NCI-H1417 treated with DMSO at 0.1 percent for 48 hours (cell line): Measurements from ENCODE around the gene PRDM2.
"Not testable (repeated sequence)": the region's sequence is repeated elsewhere in the genome, so short reads cannot be mapped to it uniquely, and the experiment has no call there.

Experiments used
- DNase-seq: peaks from one replicate; lab custom pipeline; 2025; lab: John Stamatoyannopoulos, UW

The PRDM2 gene

DNA sequence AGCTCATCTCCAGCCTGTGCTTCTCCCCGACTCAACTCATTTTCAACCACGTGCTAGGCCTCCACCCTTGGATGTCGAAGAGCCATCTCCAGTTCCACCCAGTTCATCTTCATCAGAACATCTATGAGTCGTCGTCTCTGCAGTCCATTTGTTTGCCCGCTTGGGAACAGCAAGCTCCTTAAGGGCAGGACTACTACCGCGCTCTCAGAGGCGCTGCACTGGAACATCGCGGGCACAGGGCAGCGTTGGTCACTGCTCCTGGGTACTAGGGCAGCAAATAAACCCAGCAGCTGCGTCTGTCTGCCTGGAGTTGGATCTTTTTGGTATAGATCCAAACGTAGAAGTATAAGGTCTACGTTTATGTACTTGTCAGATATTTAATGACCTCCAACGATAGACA lies 478 bp upstream of the PRDM2 start:
- no peak for DNase-seq

DNA sequence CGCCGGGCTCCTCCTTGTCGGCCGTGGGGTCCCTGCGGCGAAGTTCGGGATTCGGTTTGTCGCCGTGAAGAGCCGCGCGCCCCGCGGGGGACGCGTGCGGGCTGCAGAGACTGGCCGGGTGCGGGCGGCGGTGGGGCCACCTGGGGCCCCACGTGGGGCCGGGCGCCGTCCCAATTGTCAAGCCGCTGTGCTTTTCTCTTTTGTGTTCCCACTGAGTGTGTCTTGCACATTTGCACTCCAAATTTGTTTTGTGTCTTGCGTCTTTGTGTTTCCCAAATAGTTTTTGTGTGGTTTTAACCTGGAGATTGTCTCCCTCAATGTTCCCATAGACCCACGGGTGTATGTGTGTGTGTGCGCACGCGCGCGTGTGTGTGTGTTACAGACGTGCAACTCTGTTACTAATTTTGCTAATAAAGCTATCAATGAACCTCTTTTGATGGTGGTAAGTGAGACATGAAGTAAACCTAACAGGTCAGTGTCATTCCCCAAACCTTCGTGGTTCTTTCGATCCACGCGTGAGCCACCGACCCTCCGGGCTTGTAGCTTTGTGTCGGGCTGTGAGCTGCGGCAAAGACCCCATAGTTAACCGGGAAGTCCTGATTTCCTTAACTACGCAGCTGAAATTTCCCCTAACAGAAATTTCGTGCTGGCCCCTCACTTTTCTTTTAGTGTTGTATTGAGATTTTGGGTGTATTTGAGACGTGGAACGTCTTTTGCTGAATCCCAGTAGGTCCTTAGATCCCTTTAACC lies 708 bp downstream of the PRDM2 start:
- DNase-seq: no peak

DNA sequence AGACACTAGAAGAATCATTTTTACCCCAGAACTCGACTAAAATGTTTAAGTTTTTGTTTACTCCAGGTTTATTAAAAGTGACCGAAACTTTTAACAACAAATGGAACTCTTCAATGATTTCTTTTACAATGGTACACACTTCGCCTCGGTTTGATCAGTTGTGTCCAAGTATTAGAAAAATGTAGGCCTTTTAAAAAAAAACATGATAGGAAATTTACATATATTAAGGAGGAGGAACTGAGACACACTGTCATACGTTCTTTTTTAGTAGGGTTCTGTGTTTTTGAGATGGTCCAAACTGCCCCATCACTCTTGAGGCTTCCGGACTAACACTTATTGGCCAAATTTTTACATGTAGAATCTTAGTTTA lies 1.3 kb downstream of the PRDM2 start:
- DNase-seq: no peak

- no peak for DNase-seq
Observed at GRCh38 chr1:13702425-13703127, 2.6 kb downstream of the PRDM2 start.

- DNase-seq: no peak
Observed at GRCh38 chr1:13703128-13703513, 3.1 kb downstream of the PRDM2 start.

DNA sequence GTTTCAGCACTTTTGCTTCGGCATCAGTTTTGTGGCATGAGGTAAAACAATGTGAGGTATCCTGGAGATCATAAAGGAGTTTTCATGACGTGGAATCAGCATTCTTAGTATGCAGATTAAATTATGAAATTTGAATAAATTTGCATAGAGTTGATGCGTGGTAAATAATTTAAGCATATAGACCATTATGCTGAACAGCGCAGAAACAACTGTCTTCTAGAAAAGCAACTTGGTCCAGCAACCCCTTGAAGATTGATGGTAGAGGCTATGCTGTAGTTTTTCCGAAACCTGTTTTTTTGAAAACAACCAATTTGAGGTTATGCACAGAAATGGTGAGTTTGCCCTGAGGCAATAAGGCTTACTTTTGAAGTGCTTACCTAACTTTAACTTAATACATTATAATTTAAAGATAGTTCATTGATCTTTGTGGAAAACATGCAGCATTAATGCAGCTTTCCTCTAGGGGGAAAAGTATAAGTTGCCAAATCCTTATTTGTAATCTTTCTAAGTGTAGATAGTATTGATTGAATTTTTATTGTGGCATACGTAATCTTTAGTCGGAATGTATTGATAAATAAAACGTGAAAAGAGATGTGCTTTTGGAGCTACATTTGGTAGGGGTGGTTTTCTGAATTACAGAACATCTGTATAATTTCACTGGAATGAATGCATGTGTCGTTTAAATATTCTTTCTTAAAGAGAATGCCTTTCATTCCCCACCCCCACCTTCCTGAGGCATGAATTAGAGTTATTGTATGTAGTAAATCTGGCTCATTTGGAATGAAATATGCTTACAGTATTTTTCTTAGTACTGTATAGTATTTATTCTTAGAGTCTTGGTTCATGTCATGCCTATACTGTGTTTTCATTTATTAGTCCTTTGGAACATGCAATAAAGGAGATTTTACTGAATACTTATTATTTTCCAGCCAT lies 3.8 kb downstream of the PRDM2 start:
- DNase-seq: no peak

DNA sequence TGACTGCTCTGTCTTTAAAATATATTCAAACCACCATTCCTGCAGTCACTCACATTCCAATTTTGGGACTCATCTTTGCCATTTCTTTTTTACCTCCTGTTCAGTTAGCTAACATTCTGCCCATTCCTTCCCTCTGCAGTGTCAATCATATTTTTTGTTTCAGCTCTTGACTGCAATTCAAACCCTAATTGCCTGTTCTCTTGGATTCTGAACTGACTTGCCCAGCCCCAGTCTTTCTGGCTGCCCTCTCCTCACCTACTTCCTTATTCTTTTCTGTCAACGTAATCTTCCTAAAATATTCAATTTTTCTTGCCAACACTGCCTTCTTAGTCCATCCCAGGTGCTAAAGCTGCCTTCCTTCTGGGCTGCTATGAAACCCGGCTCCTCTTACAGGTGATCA lies 6.1 kb downstream of the PRDM2 start:
- DNase-seq: no peak

DNA sequence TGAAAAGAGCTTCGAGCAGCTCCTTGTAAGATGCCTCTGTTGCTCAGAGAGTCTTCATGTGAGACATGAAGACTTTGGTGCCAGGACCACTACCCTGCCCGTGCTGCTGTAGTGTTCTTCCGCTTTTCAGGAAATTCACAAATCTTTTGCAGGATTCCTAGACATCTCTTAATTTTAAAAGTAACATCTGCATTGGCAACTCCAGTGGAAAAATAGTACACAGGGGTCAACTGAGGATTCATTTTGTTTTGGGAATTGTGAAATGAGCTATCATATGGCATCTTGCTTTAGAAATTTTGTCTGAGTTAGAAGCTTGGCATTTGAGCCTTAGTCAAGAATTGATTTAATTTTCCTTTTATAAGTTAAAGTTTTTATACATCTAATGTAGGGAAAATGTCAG lies 7.2 kb downstream of the PRDM2 start:
- no peak for DNase-seq

DNA sequence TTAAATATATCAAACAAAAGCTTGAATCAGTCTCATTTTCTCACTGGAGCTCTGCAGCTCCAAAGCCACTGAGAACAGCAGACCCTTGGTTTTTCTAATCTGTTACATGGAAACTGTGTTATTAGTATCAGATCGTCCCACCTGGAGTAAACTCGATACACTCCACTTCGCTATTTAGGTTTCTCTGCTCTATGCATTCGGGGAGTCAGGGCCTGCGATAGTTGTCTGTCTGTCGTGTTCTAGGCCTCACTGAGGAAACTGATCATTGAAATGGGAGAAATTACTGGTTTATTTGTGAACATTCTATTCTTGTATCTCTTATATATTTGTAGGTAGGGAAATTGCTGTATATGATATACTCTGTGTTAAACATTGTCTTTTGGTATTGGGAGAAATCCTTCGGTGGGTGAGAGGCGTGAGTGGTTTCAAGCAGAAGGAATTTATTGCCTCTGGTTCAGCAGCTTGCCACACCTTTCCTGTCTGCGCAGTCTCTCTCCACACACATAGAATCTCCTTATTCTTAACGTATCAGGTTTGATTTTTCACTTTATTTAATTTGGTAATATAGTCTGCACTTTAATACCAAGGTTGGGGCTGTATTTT lies 8.5 kb downstream of the PRDM2 start:
- DNase-seq: no peak

DNA sequence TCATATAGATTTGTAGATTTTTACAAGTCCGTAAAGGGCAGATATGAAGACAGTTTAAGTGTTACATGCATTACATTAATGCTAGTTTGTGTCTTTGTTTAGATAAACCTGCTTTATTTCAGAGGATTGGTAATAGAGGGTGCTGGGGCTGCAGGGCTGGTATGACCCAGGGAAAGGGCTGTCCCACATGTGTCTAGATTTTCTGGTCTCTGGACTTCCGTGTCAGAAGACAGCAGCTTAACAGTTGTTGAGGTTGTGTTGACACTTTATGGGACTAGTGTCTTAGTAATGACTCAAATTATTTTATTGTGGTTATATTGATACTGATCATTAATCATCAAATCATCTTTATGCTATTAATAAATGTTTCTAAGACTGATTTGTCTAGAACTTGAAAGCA lies 10.1 kb downstream of the PRDM2 start:
- no peak for DNase-seq

GRCh38 chr1:13714851-13715250 lies 14.9 kb downstream of the PRDM2 start:
- DNase-seq: no peak

GRCh38 chr1:13715616-13716287 lies 15.8 kb downstream of the PRDM2 start:
- DNase-seq: not testable (repeated sequence)

- no peak for DNase-seq
Observed at GRCh38 chr1:13722808-13723360, 22.9 kb downstream of the PRDM2 start.

GRCh38 chr1:13723810-13724209 lies 23.8 kb downstream of the PRDM2 start:
- no peak for DNase-seq

DNA sequence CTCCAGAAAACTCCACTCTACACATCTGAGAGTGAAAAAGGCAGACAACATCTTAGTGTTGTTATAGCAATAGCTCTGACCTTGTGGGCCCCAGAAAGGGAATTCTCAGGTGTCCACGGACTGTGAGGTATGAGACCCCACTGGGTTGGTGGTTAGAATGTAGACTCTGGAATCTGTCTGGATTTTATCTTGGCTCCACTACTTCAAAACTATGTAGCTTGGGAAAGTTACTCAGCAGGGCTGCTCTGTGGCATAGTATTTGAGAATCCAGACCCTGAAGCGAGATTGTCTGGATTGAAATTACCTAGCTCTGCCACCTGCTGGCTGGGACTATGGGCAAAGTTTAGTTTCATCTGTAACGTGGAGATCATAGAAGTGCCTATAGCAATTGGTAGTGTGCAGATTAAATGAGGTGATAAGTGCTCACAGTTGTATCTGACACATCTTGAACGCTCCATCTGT lies 25.8 kb downstream of the PRDM2 start:
- no peak for DNase-seq

- DNase-seq: no peak
Observed at GRCh38 chr1:13728091-13728715, 28.2 kb downstream of the PRDM2 start.

GRCh38 chr1:13730291-13730690 lies 30.3 kb downstream of the PRDM2 start:
- DNase-seq: no peak

DNA sequence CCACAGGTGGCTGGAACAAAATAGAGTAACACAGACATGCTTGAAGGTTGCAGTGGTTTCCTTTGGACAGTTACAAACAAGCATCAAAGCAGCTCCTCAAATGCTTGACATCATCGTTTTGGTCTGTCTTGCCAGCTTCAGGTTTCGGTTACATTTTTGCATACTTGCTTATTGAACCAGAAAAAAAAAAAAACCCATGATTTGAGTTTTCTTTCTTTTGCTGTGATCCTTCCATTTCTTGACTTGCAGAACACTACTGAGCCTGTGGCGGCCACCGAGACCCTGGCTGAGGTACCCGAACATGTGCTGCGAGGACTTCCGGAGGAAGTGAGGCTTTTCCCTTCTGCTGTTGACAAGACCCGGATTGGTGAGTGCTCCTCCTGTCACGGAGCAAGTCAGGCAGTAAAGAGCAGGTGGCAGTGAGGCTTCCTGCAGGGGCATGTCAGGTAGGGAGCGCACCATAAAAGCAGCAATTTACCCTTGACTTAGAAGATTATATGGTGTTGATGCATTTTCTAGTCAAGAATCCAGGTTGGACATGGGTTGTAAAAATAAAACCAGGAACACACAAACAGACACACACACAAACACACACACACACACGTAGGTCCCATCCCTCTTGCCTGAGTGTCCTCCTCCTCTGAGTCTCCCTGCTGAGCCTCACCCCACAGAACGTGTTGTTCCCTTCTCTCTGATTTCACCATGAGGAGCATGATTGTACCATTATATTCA lies 30.9 kb downstream of the PRDM2 start:
- DNase-seq: no peak

DNA sequence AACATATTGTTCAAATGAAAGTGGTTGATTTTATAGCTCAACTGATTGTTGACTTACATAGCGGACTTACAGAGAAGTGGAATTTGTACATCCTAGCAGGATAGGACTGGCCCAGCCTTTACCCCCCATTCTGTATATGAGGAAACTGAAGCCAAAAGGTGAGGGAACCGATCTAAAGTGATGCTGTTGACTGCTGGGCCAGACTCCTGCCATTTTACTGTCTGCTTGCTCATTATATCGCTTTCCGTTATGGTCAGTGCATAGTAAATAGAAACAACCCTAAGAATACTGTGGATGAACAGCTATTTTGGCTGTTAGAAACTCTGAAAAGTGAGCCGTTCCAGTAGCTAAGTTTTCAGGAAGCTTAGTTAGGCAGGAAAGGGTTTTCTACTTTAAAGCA lies 31.9 kb downstream of the PRDM2 start:
- no peak for DNase-seq
